GM21528 (cell line): ENCODE data around the gene RASSF4.

Source experiments
- ATAC-seq: cut with Tn5 transposase; IDR thresholded peaks from one replicate; pipeline ENCODE4 v1.9.1; 2021; ENCODE audit warnings: mild to moderate bottlenecking, moderate library complexity; ENCODE audit not compliant: unreplicated experiment, low FRiP score

RASSF4 gene

DNA sequence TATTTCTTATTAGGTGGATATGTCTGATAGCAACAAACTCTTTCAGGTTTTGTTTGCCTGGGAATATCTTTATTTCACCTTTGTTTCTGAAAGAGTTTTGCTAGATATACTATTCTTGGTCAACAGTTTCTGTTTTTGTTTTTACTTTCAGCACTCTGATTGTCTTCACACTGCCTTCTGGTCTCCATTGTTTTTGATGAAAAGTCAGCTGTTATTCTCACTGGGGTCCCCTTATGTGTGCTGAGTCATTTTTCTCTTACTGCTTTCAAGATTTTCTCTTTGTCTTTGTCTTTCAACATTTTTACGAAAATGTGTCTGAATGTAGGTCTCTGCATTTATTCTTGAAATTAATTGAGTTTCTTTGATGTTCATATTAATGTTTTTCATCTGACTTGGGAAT, 15.2 kb upstream of the RASSF4 start:
- ATAC-seq: no peak

DNA sequence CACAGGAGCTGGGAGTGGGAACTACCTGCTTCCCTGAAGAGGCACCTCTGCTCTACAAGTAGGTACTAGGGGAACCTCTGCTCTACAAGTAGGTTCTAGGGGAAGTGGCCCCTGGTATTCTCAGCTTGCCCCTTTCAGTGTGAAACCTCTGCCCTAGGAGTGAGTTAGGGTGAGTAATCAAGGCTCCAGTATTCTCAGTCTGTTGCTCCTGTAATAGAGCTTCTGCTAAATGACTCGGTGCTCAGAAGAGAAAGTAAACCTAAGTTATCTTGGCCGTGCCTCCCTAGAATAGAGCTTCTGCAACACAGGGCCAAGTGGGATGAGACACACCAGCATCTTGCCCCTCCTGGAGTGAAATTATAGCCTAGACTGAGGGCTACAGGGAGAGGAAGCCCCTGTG, 13.4 kb upstream of the RASSF4 start:
- no peak for ATAC-seq

DNA sequence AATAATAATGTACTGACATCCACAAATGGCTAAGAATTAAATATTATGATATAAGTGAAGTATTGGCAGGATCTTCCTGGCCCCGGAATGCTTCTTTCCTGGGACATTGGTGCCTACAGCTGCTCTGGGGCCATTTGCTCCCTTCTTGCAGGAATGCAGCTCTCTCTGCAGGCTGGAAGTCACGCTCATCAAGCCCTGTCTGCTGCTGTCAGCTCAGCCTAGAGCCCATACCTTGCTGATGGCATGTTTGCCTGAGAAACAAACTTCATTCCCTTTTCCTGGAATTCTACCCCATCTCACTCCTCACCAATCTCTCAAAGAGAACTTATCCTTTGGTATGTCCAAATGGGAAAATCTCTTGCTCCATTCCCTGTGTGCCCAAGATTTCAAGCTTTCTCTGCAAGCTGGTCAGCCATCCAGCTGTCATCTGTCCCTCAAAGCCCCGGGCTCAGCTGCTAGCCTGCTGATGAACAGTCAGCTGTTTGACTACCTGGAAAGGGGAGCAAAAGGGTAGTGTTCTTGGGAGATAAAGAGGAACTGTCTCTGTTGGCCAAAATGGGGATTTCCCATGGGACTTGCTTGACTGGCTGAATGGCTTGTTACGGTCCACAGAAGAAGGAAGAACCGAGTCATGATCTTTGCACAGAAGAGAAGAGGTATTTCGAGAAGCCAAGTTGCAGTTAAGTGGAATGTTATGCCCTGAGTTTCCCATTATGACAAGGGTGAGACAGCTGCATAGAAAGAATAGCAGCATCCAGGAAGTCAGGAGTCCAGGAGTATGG, 12.0 kb upstream of the RASSF4 start:
- peak; percentile 63 for ATAC-seq

DNA sequence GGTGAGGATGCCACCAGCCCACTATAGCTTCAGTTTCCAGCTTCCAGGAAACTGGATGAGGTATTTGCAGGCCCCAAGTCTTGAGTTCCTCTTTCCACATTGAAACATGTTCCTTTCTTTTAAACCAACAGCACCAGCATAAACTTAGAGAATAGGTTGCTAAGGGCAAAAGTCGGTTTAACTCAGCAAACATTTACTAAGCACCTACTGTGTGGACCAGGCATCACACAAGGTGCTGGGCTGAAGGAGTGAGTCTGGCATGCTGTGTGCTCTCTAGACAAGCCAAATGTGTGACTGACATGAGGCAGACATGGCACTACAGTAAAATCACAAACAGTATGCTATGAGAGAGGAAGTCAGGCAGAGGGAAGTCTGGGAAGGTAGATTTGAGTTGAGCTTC, 11.0 kb upstream of the RASSF4 start:
- ATAC-seq: no peak

DNA sequence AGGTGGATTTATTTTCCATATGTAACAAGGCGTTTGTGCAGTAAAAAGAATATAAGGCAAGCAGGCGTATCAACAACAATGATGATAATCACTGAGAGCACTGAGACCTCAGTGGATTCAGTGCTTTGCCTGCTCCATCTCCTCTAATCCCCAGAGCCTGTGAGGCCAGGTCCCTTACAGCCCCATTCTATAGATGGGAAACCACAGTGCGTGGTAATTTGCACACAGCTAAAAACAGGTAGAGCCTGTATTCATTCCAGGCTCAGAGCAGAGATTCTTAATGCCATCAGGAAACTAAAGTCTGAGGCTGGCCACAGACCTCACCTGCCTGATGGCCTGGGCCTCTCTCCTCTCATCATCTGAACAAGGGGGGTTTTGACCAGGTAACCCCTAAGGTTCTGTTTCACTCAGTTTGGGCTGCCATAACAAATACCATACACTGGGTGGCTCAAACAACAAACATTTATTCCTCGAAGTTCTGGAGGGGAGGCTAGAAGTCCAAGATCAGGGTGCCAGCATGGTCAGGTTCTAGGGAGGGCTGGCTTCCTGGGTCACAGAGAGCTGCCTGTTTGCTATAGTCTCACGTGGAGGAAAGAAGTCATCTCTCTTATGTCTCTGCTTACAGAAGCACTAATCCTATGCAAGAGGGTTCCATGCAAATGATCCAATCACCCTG, 10.3 kb upstream of the RASSF4 start:
- no peak for ATAC-seq

DNA sequence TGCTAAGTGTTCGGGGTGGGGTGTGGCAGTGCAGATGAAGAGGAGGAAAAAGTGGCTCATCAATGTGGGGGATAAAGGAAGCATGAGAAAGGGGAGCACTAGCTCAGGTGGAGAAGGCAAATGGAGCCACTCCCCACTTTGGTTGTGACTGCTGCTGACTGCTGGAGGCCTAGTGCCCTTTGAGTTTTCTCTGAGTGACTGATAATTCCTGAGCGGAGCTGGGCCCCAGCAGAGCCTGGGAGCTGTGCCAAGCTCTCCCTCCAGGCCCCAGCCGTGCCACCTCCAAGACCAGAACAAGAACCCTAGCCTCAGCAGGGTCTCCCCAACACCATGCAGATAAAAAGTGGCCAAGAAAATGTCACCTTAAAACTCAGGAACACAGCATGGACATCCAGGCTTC, 9.7 kb upstream of the RASSF4 start:
- ATAC-seq: no peak

DNA sequence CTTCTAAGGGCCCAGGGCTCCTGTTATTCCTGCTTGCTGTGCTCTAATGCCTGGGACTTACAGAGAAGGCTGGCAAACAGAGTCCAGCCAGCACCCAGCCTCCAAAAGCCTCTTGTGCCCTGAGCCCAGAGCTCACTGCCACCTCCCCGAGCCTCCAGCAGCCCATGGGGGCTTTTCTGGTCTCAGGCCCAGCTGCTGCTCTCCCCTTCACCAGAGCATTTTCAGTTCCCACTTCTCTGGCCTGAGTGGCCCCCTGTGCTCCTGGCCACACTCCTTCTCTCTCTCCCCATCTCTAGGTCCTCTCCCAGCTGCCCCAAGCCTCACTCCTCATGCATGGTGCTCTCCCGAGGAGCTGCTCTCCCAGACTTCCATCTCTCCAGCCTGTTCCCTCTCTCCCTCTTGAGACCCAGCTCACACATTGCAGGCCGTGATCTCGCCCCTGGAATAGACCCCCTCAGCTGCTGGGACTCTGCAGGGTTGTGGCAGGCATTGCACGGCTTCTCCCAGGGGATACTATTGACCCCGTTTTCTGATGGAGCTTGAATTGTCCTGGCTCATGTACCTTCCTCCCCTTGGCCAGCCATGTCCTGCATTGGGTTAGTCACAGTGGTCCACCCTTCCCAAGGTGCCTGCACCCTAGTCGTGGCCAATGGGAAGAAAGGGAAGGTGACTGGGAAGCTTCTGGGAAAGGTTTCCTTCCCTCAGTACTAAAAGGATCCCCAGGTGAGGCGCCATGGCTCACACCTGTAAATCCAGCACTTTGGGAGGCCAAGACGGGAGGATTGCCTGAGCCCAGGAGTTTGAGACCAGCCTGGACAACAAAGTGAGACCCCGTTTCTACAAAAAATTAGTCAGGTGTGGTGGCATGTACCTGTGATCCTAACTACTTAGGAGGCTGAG, 9.0 kb upstream of the RASSF4 start:
- no peak for ATAC-seq

DNA sequence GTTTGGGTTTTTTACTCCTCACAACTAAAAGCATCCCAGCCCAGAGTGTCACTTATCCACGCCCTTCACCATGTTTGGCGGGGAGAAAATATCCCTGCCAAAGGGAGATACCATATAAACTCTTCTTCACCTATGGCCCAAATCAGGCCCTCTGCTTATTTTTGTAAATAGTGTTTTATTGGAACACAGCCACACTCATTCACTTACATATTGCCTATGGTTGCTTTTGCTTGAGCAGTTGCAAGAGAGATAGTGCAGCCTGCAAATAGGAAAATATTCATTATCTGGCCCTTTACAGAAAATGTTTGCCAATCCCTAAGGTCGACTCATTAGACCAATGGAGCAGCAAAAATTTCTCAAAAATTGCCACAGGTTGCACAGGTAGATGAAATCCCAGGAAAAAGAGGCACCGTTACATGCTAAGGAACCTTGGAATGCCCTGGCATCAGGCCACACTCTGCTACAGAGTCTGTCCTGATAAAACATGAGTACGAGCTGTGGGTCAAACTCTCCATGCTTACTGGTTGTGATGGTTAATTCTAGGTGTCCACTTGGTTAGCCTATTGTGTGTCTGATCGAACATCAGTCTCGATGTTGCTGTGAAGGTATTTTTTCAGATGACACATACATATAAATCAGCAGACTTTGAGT, 7.9 kb upstream of the RASSF4 start:
- no peak for ATAC-seq

DNA sequence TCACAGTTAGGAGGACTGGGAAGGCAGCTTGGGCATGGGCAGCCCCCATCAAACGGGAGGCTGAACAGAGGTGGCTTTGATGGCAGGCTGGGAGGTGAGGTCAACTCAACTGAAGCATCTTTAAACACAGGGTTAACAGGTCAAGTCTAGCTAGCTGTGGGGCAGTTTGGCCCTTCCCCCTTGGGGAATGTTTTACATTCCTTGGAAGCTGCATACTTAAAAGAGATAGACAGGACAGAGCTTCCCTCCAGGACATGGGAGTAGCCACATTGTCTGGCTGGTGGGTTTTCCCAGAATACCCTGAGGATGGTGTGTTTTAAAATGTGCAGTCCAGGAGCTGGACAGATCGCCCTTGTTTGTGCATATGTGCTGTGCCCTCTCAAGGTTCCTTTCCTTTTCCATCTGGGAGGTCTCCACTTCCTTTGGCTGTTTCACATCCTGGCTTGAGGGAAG, 6.8 kb upstream of the RASSF4 start:
- ATAC-seq: no peak

DNA sequence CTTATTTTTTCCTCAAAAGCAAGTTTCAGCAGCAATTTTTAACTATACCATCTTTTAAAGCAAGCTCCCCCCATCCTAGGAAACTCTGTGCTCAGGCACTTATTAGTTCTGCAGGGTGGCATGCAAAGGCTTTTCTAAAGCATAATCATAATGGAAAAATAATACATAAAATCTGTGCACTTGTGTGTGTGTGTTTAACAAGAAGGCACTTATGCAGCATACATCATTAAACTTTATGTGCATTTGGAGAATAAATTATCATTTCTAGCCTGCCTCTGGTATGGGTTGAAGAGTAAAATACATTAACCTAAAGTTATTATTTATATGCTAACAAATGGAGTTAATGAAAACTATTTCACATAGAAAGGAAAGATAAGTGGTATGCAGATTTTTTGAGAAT, 5.6 kb upstream of the RASSF4 start:
- ATAC-seq: no peak

DNA sequence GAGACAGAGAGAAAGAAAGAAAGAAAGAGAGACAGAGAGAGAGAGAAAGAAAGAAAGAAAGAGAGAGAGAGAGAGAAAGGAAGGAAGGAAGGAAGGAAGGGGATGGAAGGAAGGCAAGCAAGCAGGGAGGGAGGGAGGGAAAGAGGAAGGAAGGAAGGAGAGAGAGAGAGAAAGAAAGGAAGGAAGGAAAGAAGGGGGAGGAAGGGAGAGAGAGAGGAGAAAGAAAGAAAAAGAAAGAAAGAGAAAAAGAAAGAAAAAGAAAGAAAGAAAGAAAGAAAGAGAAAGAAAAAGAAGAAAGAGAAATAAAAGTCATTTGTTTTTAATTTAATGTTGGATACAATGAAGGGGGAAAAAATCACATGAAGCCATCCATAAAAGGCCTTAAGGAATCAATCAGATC, 4.6 kb upstream of the RASSF4 start:
- no peak for ATAC-seq

DNA sequence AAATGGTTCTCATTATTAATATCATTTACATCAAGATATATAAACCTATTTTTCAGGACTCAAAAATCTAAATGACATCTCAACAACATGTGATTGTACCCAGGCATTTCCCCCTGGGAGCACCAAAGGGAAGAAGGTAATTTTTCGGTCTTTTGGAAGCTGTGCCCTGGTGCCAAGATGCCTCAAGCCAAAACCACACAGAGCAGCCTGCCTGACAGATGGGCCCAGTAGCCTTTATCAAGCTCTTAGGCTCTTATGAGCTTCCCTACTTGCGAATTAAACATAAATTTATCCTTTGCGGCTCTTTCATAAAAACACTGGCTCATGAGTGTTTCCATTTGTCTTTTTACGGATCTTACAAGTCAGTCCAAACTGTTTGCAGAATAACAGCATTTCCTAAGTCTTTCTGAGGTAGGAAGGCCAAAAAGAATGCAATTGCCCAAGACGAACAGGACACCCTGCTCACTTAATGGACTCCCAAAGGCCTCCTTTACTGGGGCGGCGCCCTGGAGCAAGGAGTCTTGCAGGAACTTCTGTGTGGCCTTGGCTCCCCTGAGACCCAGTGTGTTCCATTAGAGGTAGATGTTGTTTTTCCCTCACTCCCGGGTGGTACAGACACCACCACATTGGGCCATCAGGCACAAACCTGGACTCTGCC, 4.1 kb upstream of the RASSF4 start:
- no peak for ATAC-seq

DNA sequence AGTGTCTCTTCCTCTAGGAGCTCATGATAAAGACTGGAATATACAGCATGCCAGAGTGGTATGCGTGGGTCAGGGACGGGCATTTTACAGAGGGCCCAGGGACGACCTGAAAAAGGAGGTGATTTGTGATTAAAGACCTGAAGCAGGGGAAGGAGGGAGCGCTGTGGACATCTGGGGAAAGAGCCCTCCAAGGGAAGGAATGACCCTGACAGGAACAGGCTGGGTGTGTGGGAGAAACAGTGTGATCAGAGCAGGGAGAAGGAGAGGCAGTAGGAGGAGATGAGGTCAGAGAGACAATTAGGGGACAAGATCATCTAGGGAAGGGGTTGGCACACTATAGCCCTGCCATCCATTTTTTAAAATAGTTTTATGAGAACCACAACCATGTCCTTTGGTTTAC, 3.4 kb upstream of the RASSF4 start:
- ATAC-seq: no peak

DNA sequence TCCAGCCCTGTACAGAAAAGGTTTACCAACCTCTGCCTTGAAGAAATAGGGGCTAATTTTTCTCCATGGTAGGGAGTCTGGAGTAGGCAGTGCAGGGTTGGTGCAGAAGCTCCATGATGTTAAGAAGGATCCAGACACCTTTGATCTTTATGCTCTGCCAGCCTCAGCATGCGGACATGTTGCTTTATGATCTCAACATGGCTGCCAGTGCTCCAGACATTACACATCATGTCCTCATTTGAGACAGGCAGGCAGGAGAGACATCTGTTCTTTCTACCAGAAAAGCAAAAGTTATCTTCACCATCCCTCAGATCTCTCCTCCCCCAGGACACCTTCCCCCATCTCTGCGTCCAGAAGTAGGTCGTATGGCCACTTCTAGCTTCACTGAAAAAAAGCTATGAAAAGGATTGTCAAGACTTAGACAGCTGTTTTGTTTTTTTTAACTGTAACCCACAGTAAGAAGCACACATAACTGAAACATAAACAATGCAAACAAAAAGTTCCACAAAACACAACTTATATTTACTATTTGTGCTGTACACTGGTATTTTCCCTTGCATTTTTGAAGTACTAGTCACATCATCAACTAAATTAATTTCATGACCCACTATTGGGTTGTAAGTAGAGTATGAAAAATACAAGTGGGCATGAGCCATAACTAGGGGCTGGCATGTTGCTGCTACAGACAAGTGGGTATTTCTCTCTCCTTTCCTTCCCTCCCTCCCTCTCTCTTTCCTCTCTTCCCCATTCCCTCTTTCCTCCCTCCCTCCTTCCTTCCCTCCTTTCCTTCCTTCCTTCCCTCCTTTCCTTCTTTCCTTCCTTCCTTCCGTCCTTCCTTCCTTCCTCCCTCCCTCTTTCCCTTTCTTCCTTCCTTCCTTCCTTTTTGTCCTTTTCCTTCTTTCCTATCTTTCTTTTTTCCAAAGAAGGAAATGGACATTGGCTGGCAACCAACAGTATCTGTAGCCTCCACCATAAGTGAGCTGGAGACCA, 2.6 kb upstream of the RASSF4 start:
- ATAC-seq: no peak

DNA sequence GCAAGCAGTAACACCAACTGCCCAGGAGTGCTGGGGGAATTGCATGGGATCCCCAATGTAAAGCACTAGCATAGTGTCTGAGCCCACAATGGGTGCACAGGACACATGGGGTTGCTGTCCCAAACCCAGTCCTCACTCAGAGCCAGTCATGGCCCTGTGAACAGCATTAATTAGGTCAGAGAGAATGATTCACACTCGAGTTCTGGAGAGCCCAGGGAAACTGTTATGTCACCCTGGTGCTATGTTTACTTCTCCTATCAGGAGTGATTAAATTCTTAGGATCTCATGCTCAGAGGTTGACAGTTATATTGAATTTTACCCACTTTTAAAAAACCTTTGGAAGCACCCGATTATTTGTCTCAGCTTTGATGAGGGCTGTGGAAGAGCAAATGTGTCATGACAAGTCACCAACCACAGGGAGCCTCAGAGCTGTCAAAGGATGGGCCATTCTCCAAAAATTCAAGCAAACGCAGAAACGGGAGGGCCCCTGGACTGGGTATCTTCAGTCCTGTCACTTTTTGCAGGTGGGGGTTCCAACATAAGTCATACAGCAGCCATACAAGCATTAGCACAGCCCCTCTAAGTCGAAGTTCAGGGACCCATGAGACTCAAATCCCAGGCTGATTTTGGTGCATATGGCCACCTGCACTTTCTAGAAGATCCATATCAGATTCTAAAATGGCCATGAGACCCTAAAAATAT, 1.3 kb upstream of the RASSF4 start:
- ATAC-seq: no peak

DNA sequence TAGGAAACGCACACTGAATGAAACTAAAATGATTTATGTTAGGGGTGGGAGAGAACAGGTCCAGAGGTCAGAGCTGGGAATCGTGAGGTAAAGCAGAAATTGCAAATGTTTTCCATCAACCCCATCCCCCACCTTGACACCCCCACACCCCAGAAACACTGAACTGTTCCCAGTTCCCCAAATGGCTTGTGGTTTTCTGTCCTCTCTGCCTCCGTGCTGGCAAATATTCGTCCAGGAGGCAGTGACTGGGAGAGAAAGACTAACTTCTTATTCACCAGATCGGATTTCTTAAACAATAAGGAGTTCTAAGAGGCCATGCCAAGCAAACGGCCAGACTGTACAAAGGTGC, 730 bp upstream of the RASSF4 start:
- ATAC-seq: no peak

DNA sequence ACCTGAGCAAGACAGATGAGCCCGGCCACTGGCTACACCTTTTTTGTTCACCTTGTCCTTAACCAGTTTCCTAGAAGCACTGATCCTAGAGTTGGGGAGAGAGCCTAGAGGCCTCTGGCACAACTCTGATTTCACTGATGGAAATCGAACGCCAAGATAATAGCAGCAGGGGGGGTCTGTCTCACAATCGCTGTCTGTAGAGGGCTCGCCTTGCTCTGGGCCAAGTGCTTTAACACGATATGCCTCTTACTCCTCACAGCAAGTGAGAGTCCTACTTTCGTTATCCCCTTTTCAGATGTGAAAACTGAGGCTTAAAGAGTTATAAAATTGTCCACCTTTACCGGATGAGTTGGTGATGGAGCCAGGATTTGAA, 472 bp downstream of the RASSF4 start:
- ATAC-seq: no peak

DNA sequence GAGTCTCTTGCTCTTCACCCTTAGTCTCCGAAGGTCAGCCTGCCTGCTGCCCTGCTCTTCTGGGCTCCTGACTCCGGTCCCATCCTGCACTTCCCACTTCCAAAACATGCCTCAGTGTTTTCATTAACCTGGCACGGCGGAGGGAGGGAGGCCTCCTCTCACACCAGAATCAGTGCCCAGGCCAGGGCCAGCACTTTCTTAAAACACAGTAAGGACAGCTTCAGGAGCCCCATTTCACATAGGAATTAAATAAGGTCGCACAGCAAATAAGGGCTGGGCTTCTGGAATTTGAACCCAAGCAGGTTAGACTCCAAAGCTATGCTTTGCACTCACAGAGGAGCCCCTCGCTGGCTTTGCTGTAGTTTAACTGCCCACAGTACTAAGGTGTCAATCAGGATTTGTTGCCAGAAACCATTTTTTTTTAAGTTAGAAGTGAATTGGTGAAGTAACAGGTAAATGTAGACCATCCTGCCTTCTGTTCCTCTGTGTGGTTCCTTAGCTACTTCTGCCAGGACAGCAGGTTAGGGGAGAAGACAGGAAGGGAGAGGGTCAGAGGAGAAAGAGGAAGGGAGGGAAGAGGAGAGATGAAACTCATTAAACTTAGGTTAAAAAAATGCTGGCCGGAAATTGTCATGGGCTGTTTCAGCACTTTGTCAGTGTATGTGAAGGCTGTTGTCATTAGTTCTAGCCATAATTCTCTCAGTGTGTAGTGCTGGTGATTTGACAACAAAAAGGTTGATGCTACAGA, 1.1 kb downstream of the RASSF4 start:
- no peak for ATAC-seq
